ENCODE results near the gene GPATCH2. TPM values are rescaled to one million over a fixed set of nuclear protein-coding genes. Genes with fewer than 3 reads are reported as not detected.

The GPATCH2 gene
- total RNA-seq, result 10 to 100 TPM; 10.0 to 11.9 TPM

DNA sequence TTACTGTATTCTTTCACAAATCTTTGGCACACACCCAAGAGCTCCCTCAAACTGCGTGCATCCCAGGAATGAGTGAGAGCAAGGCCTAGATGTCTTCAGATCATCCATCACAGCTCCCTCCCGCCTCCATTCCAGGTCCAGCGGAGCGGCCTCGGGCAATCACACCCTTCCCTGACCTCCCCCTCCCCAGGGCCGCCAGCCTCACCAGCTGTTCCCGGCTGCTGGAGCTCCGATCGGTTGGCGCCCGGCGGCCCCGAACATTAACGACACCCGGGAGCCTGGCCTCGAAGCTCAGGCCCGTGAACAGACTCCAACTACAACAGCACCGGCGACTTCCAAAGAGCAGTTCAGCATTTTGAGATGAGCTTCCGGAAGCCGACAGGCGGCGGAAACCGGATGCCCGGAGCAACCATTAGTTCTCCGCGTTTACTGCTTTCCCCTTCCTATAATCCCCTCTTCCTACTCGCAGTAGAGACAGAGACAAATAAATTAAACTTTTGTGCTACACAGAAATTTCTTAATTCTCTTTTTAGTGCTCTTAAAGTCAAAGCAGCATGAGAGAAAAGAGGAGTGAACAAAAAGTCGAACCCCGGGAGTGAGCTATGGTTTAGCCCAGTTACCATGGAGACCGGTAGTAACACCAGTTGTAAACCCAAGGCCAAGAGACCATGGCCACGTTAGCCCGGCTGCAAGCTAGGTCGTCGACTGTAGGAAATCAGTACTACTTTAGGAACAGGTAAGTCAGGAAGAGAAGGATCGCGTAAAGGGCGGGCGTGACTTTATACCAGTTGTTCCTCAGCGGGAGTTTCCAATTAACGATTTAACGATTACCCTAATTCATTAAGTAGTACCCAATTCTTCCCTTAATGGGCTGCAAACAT, at the start of gene GPATCH2, which contains the start of gene SPATA17:
TSS of gene GPATCH2 (minus strand) at position 380 of the 881 bp plus-strand sequence. CDS start at position 261, 119 bp downstream.
TSS of gene SPATA17 (plus strand) at position 634 of the 881 bp plus-strand sequence. CDS start at position 669, 35 bp downstream.
- no peaks in the 10 kb centered on the region for H3K36me3 Mint-ChIP-seq
- peak; percentile 94 for ATAC-seq (ENCODE audit: low read depth)
- H3K27ac Mint-ChIP-seq, result peak within 1 kb of the TSS; percentile 97
- peak within 1 kb of the TSS; percentile 92 for H3K4me3 Mint-ChIP-seq
- H3K27me3 Mint-ChIP-seq, result no peaks in the 10 kb centered on the region
- H3K4me1 Mint-ChIP-seq, result peaks cover 15% of the 10 kb centered on the region
- peak; percentile 74 for DNase-seq
- H3K9me3 Mint-ChIP-seq, result no peaks in the 10 kb centered on the region
- POLR2A ChIA-PET, result interaction anchor here (1.0 to 1.7 kb wide), 5 partner anchors 9 to 1543 kb away, joined by 3 to 10 read pairs (median 3); partner anchors contain the start of genes LYPLAL1 and RRP15

DNA sequence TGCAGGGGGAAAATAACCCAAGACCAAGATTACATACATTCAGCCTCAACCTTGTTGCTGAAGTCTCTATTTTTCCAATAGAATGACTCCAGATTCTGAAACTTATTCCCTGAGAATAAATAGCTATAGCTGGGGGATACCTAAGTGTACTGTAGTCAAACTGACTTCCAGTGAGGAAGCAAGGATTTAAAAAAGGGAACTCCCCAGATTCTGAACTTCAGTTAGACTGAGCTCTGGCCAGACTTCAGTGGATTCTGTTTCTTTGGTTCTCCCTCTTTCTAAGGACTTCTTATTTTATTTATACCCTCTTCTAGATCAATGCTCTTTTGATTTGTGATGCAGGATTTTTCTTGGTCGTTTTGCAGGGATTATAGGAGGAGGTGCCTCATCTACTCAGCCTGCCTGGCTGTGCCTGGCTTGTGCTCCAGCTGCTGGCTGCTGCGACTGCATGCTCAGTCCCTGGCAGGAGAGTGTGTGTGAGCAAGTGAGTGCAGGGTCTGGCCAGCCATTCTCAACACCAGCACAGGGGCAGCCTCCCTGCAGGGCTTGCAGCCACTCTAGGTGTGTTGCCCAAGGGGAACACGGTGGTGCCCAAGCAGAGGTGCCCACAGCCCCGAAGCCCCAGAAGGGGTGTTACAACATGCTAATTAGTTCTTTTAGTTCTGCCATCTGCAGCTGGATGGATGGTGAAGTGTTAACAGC, 43.3 kb upstream of the GPATCH2 start:
- Mint-ChIP-seq H3K36me3 (no peaks in the 10 kb centered on the region), H3K4me3 (no peak overlapping the region), H3K4me1 (no peaks in the 10 kb centered on the region), H3K27me3 (no peaks in the 10 kb centered on the region), H3K9me3 (no peaks in the 10 kb centered on the region), H3K27ac (no peak overlapping the region)
- no peak for ATAC-seq (ENCODE audit: low read depth)
- POLR2A ChIA-PET, result no interaction called here
- DNase-seq, result no peak

DNA sequence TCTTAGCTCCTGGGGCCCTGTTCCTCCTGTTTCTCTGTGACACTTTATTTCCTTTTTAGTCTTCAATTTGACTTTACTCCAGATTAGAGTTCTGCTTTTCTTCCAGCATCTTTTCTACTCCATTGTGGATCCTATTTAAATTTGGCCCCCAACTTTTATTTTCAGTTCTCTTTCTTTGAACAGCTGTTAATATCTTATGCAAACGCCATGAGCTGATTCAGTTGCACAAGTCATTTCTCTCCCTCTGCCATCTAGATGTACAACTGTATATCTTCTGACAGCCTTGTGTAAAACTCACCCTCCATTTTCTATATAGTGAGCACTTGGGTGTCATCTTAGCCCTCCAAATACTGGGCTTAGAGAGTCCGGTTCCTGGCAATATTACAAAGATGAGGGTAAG, 42.5 kb upstream of the GPATCH2 start:
- POLR2A ChIA-PET, result no interaction called here
- H3K4me3 Mint-ChIP-seq, result no peak overlapping the region
- H3K27ac Mint-ChIP-seq, result no peak overlapping the region
- no peaks in the 10 kb centered on the region for H3K9me3 Mint-ChIP-seq
- peaks cover 2% of the 10 kb centered on the region for H3K27me3 Mint-ChIP-seq
- no peaks in the 10 kb centered on the region for H3K4me1 Mint-ChIP-seq
- H3K36me3 Mint-ChIP-seq, result no peaks in the 10 kb centered on the region
- ATAC-seq (ENCODE audit: low read depth) (no peak), DNase-seq (no peak)

DNA sequence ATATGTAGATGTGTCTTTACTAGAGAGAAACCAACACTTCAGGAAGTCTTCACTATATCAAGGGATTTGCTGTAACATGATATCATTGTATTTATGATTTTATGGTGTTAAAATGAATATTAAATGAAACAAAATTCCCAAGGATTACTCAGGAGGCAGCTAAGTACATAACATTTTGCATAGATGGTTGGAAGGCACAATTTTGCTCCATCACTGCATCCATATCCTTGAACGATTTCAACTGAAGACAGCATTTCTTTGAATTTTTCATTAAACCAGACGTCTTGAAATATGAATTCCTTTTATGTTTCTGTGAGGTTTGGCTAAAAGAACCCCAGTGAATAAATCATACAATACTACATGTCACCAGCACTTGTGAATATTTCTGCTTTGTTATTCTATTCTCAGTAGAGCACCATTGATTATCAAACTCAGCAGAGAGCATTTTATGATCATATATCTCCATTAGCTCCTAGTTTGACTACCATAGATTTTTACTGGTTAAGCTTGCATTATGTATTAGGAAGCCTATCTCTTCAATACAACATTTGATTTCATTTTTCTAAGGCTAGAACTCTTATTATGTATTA, 37.6 kb upstream of the GPATCH2 start:
- no peaks in the 10 kb centered on the region for H3K9me3 Mint-ChIP-seq
- peaks cover 4% of the 10 kb centered on the region for H3K27me3 Mint-ChIP-seq
- no peak overlapping the region for H3K27ac Mint-ChIP-seq
- no peak overlapping the region for H3K4me3 Mint-ChIP-seq
- ATAC-seq (ENCODE audit: low read depth), result no peak
- POLR2A ChIA-PET, result no interaction called here
- H3K36me3 Mint-ChIP-seq, result no peaks in the 10 kb centered on the region
- DNase-seq, result no peak
- H3K4me1 Mint-ChIP-seq, result no peaks in the 10 kb centered on the region

DNA sequence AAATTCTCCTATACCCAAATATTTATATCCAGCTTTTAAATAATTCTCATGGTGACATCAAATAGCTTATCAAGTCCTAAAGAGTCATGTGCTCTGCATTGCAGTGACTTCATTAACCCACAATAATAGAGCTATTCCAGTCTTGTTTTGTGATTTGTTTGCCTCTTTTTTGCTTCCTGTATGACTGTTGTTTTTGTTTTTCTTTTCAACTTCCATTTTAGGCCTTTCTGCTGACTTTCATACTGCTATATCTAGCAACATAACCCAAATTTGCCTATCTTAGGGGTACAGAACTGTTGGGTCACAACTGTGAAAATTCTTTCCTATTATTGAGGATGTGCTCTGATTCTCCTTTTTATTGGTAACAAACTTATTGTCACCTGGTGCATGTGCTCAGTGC, 30.5 kb upstream of the GPATCH2 start:
- ATAC-seq (ENCODE audit: low read depth), result no peak

DNA sequence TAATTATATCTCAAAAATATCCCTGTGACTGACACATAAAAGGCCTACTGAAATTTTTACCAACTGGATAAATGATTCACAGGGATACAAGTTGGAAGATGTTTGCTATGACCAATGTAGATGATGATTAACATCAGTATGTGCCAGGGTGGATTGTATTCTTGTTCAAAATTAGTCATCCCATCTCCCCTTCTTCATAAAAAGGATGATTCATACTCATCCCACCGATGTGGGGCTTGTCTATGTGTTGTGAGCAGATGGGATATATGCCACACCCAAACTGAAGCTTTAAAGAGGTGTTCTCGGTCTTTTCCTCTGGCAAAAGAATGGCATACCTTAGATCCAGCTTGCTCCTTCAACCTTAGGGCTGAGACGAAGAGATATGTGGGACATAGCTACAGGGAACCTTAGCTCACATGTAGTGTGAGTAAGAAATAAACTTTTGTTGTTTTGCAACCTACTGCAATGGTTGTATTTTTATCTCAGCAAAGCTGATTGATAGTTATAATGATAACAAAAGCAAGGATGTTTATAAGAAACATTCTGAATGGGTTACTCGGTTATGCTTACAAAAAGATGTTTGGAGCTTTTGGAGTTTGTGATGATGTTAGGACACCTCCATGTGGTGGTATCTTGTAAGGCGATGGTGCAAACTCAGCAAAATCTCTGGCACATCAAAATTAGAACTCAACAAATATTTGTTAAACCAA, 29.6 kb upstream of the GPATCH2 start:
- POLR2A ChIA-PET, result no interaction called here
- H3K27ac Mint-ChIP-seq, result no peak overlapping the region
- H3K9me3 Mint-ChIP-seq, result no peaks in the 10 kb centered on the region
- H3K27me3 Mint-ChIP-seq, result peaks cover 2% of the 10 kb centered on the region
- no peaks in the 10 kb centered on the region for H3K36me3 Mint-ChIP-seq
- H3K4me3 Mint-ChIP-seq, result no peak overlapping the region
- no peak for ATAC-seq (ENCODE audit: low read depth)
- H3K4me1 Mint-ChIP-seq, result no peaks in the 10 kb centered on the region
- DNase-seq, result no peak

More for the DNA sequence above, 30.5 kb upstream of the GPATCH2 start:
- Mint-ChIP-seq H3K36me3 (no peaks in the 10 kb centered on the region), H3K27ac (no peak overlapping the region), H3K27me3 (peaks cover 4% of the 10 kb centered on the region), H3K4me1 (no peaks in the 10 kb centered on the region), H3K9me3 (no peaks in the 10 kb centered on the region), H3K4me3 (no peak overlapping the region)
- POLR2A ChIA-PET, result no interaction called here
- no peak for DNase-seq

DNA sequence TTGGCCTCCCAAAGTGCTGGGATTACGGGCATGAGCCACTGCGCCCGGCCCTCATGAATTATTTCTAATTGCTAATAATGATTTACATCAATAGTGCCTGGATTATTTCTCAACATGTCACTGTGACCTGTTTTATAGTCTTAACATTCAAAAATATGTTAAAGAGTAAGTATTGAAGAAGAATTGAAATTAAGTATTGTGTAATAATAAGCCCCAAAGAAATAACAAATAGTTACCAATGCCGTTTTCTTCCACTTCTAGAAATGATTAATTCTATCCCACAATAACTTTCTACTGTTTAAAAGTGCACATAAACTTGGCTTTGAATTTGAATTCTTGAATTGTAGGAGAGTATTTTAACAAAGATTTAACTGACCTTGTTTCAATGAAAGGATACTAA, 19.8 kb upstream of the GPATCH2 start:
- H3K36me3 Mint-ChIP-seq, result no peaks in the 10 kb centered on the region
- ATAC-seq (ENCODE audit: low read depth), result no peak
- no peak for DNase-seq
- H3K27ac Mint-ChIP-seq, result no peak overlapping the region
- H3K9me3 Mint-ChIP-seq, result no peaks in the 10 kb centered on the region
- no peak overlapping the region for H3K4me3 Mint-ChIP-seq
- POLR2A ChIA-PET, result no interaction called here
- no peaks in the 10 kb centered on the region for H3K4me1 Mint-ChIP-seq
- H3K27me3 Mint-ChIP-seq, result no peaks in the 10 kb centered on the region

DNA sequence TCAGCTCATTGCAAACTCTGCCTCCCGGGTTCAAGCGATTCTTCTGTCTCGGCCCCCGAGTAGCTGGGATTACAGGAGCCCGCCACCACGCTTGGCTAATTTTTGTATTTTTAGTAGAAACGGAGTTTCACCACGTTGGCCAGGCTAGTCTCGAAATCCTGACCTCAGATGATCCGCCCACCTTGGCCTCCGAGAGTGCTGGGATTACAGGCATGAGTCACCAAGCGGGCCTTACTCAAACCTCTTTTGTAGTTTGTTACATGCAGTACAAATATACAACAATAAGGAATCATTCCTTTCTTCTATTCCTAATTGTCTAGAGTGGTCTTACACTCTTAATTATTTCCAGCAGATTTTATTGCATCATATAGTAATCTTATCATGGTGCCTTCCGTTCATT, 16.9 kb upstream of the GPATCH2 start:
- ATAC-seq (ENCODE audit: low read depth) (no peak), DNase-seq (no peak)
- Mint-ChIP-seq H3K27ac (no peak overlapping the region), H3K4me3 (no peak overlapping the region), H3K36me3 (no peaks in the 10 kb centered on the region), H3K9me3 (no peaks in the 10 kb centered on the region), H3K4me1 (no peaks in the 10 kb centered on the region), H3K27me3 (peaks cover 4% of the 10 kb centered on the region)
- POLR2A ChIA-PET, result no interaction called here

DNA sequence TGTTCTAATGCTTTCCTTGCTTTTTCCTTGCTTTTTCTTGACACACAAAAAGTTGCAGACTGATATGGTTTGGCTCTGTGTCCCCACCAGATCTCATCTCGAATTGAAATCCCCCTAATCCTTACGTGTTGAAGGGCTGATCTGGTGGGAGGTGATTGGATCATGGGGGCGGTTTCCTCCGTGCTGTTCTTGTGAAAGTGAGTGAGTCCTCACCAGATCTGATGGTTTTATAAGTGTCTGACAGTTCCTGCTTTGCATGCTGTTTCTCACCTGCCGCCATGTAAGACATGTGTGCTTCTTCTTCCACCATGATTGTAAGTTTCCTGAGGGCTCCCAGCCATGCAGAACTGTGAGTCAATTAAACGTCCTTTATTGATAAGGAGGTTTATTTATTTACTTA, 11.6 kb upstream of the GPATCH2 start:
- H3K27me3 Mint-ChIP-seq, result peaks cover 22% of the 10 kb centered on the region
- ATAC-seq (ENCODE audit: low read depth) (no peak), DNase-seq (no peak)
- no peak overlapping the region for H3K4me3 Mint-ChIP-seq
- H3K4me1 Mint-ChIP-seq, result no peaks in the 10 kb centered on the region
- no peak overlapping the region for H3K27ac Mint-ChIP-seq
- POLR2A ChIA-PET, result no interaction called here
- no peaks in the 10 kb centered on the region for H3K36me3 Mint-ChIP-seq
- H3K9me3 Mint-ChIP-seq, result no peaks in the 10 kb centered on the region

DNA sequence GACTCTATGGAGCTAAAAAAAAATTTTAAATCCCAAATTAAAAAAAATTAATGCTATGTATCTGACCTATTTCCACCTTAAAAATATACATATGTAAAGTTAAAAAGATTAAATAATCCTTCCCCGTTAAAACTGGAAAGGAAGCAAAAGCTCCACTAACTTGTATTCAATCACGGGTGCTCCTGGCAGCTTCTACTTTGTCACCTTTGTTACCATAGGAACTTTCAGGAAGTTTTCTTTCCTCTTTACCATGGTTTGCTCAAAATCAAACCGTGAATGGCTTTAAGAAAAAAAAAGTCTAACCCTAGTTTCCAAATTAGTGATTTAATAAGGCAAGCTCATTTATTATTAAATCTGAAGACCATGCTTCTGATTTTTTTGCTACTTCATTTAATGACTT, 3.5 kb downstream of the GPATCH2 start:
- ATAC-seq (ENCODE audit: low read depth), result no peak
- Mint-ChIP-seq H3K4me1 (peaks cover 14% of the 10 kb centered on the region), H3K27ac (no peak overlapping the region), H3K4me3 (no peak overlapping the region), H3K36me3 (peaks cover 4% of the 10 kb centered on the region), H3K9me3 (no peaks in the 10 kb centered on the region), H3K27me3 (no peaks in the 10 kb centered on the region)
- POLR2A ChIA-PET, result no interaction called here
- DNase-seq, result no peak

DNA sequence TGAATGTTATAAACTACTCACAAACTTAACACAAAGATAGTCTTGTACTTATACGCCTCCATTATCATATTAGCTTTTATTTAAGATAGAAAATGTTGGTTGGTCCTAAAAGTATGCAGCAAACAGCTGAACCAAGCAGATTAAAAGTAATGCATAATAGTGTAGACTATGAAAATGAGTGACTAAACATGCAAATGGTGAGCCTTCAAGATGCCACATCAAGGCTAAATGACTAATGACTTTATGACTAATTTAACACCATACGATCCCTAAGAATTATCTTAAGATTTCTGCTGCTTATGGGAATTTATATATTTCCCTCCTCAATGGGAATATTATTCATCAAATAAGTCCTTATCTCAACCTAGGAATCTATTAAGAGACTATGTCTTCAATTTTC, 4.6 kb downstream of the GPATCH2 start:
- DNase-seq, result no peak
- POLR2A ChIA-PET, result no interaction called here
- H3K9me3 Mint-ChIP-seq, result no peaks in the 10 kb centered on the region
- ATAC-seq (ENCODE audit: low read depth), result no peak
- H3K27me3 Mint-ChIP-seq, result no peaks in the 10 kb centered on the region
- H3K36me3 Mint-ChIP-seq, result peaks cover 4% of the 10 kb centered on the region
- peaks cover 11% of the 10 kb centered on the region for H3K4me1 Mint-ChIP-seq
- H3K4me3 Mint-ChIP-seq, result no peak overlapping the region
- no peak overlapping the region for H3K27ac Mint-ChIP-seq

DNA sequence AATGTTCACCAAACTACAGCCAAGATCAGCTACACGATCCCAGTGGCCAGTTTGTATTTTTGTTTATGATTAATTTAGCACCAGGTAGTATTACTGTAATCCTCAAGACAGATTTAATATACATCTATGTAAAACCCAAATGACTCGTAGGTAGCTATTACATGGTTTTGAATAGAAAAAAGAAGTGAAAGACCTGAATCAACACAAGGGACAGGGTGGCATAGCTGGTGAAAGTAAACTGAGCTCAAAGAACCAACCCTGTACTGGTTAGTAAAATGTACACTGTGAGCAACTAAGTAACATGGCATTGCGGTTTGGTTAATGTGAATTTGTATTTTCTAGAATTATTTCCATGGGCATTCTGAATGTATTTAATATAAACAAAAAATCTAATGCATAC, 8.8 kb downstream of the GPATCH2 start:
- Mint-ChIP-seq H3K4me3 (no peak overlapping the region), H3K27me3 (no peaks in the 10 kb centered on the region), H3K9me3 (no peaks in the 10 kb centered on the region), H3K36me3 (peaks cover 20% of the 10 kb centered on the region), H3K27ac (no peak overlapping the region), H3K4me1 (peaks cover 4% of the 10 kb centered on the region)
- DNase-seq (no peak), ATAC-seq (ENCODE audit: low read depth) (no peak)
- POLR2A ChIA-PET, result interaction anchor here (2.0 kb wide), 1 partner anchor 9 kb away, joined by 10 read pairs; the partner anchor contains the start of genes GPATCH2 and SPATA17

DNA sequence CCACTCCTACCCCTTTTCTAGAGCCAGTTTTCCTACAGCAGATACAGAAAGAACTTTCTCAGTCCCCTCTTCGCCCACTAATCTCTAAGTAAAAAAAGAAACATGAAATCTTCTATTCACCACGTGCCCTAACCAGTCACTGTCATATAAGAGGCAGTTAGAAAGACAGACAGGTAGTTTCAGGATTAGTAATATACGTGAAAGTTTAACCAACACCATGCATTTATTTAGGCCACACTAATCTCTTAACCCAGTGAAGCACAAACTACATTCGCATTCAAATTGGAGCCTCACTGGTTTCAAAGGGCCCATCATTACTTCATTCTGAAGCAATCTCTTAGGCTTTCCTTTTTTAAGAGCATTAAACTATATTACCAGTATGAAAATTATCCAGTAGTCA, 10.1 kb downstream of the GPATCH2 start:
- DNase-seq, result no peak
- H3K9me3 Mint-ChIP-seq, result no peaks in the 10 kb centered on the region
- H3K36me3 Mint-ChIP-seq, result peaks cover 26% of the 10 kb centered on the region
- no peak overlapping the region for H3K4me3 Mint-ChIP-seq
- POLR2A ChIA-PET, result interaction anchor here (2.0 kb wide), 1 partner anchor 10 kb away, joined by 10 read pairs; the partner anchor contains the start of genes GPATCH2 and SPATA17
- H3K4me1 Mint-ChIP-seq, result peaks cover 4% of the 10 kb centered on the region
- no peak overlapping the region for H3K27ac Mint-ChIP-seq
- H3K27me3 Mint-ChIP-seq, result no peaks in the 10 kb centered on the region
- peak; percentile 56 for ATAC-seq (ENCODE audit: low read depth)

All from activated naive CD8-positive, alpha-beta T cell treated with anti-CD3 and anti-CD28 coated beads, Interleukin-2, amount 10 ng/mL, durations not matched to agents 7 days and 5 days (primary cell).